ENCODE results near the gene SNX5.
"Not testable (repeated sequence)": the region's sequence is repeated elsewhere in the genome, so short reads cannot be mapped to it uniquely, and the experiment has no call there.

Gene SNX5

GRCh38 chr20:17960400-17960885 is 8.2 kb downstream of the SNX5 start:
- not testable (repeated sequence) for DNase-seq (ENCODE audit: low spot score)

GRCh38 chr20:17959257-17959627 is 9.4 kb downstream of the SNX5 start:
- no peak for DNase-seq (ENCODE audit: low spot score)

- DNase-seq (ENCODE audit: low spot score): no peak
Observed at GRCh38 chr20:17958373-17959256, 10.0 kb downstream of the SNX5 start.

- no peak for DNase-seq (ENCODE audit: low spot score)
Observed at GRCh38 chr20:17957505-17958363, 10.9 kb downstream of the SNX5 start.

GRCh38 chr20:17956099-17956685 is 12.4 kb downstream of the SNX5 start:
- no peak for DNase-seq (ENCODE audit: low spot score)

GRCh38 chr20:17955302-17955701 is 13.3 kb downstream of the SNX5 start:
- DNase-seq (ENCODE audit: low spot score): no peak

GRCh38 chr20:17953935-17954334 is 14.7 kb downstream of the SNX5 start:
- no peak for DNase-seq (ENCODE audit: low spot score)

GRCh38 chr20:17952692-17953684 is 15.6 kb downstream of the SNX5 start:
- no peak for DNase-seq (ENCODE audit: low spot score)

- no peak for DNase-seq (ENCODE audit: low spot score)
Observed at GRCh38 chr20:17951323-17951722, 17.3 kb downstream of the SNX5 start.

GRCh38 chr20:17950670-17951069 is 17.9 kb downstream of the SNX5 start:
- no peak for DNase-seq (ENCODE audit: low spot score)

- DNase-seq (ENCODE audit: low spot score): no peak
Observed at GRCh38 chr20:17949899-17950298, 18.7 kb downstream of the SNX5 start.

GRCh38 chr20:17948442-17948841 is 20.2 kb downstream of the SNX5 start:
- no peak for DNase-seq (ENCODE audit: low spot score)

GRCh38 chr20:17947474-17947815 is 21.1 kb downstream of the SNX5 start:
- no peak for DNase-seq (ENCODE audit: low spot score)

- DNase-seq (ENCODE audit: low spot score): no peak
Observed at GRCh38 chr20:17946572-17947473, 21.8 kb downstream of the SNX5 start.

GRCh38 chr20:17946040-17946439 is 22.6 kb downstream of the SNX5 start:
- DNase-seq (ENCODE audit: low spot score): no peak

- no peak for DNase-seq (ENCODE audit: low spot score)
Observed at GRCh38 chr20:17944854-17945474, 23.6 kb downstream of the SNX5 start.

GRCh38 chr20:17943343-17943742 is 25.3 kb downstream of the SNX5 start:
- no peak for DNase-seq (ENCODE audit: low spot score)

- no peak for DNase-seq (ENCODE audit: low spot score)
Observed at GRCh38 chr20:17941826-17942196, 26.8 kb downstream of the SNX5 start.

- DNase-seq (ENCODE audit: low spot score): no peak
Observed at GRCh38 chr20:17941087-17941825, 27.3 kb downstream of the SNX5 start.
